ENCODE measurements around the gene CFAP100. TPM values are rescaled to one million over a fixed set of nuclear protein-coding genes. Genes with fewer than 3 reads are reported as not detected.

Gene CFAP100
- total and polyA plus RNA-seq, 9 of the 15 experiments (the other 6 are each of a cell fraction or from before 2014, with no cell fraction given) = not detected

DNA sequence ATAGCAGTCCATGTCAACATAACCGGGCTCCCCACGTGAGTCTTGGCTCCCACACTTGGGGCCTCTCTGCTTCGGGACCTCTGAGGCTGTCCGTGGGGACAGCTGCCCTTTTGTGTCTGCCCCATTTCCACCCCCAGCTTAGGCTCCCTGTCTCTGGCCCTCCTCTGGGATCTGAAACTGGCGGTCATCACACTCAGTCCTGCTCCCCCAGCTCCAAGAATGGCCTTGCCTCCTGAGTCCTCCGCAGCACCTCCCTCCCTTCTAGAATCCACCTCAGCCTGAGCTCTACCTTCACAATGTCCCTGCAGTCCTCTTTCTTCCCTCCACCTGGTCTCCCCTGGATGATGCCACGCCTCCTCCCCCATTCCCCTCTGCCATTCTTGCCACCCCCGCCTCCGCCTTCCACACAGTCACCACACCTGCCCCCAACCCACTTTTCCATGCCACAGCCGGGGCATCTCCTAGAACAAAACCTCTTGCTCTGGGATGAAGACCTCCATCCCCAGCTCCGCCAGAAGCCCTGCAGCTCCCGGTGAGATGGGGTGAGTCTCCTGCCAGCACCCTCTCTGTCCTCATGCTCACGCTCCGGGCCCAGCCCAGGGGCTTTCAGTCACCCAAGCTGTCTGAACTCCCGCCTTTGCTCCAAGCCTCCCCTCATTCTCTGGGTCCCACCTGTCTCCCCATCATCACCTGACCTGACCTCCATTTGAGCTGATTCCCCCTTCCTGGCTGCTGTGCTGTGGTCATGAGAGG is 88.0 kb downstream of the CFAP100 start:
- Histone ChIP-seq H3K27me3 (ENCODE audit: control insufficient read depth in 2 of 2, insufficient read depth in 2 of 2, low read length in 2 of 2) (peaks cover 0 to 16% of the 10 kb centered on the region in 2 experiments; a peak in 2 of 5 replicates), H3K4me3 (no peak overlapping the region), H3K9me3 (replicated peaks; ENCODE audit: control insufficient read depth, insufficient read depth, low read depth, low read length) (no peaks in the 10 kb centered on the region), H3K9me1 (ENCODE audit: control insufficient read depth, insufficient read depth, low read length) (no peaks in the 10 kb centered on the region), H4K20me1 (replicated peaks; ENCODE audit: control insufficient read depth, insufficient read depth, low read length) (no peaks in the 10 kb centered on the region), H3K9ac (ENCODE audit: insufficient read depth in 1 of 2, low read depth in 2 of 2, low read length in 2 of 2) (no peak overlapping the region), H2AFZ (ENCODE audit: low read depth, low read length) (no peak overlapping the region), H3K27ac (ENCODE audit: extremely low read depth, low read depth, low read length) (no peak overlapping the region), H3K4me1 (replicated peaks in 1 of 2; ENCODE audit: control insufficient read depth in 2 of 2, insufficient read depth in 2 of 2, low read length in 2 of 2) (no peaks in the 10 kb centered on the region; a peak in 2 of 5 replicates), H3K79me2 (ENCODE audit: control insufficient read depth, insufficient read depth, low read length) (no peaks in the 10 kb centered on the region), H3K4me2 (ENCODE audit: insufficient read depth, low read length) (no peak overlapping the region), H3K36me3 (ENCODE audit: control insufficient read depth, insufficient read depth, low read length) (no peaks in the 10 kb centered on the region)
- ChIA-PET POLR2A (no interaction called here), CTCF (ENCODE audit: low intra/inter-chr PET ratio) (no interaction called here)
- BruUV-seq (replicated peaks) = no TSS peak
- WGBS (ENCODE audit: insufficient coverage, low coverage, missing lambda C conversion rate) = 12% methylated on average over 10 of the region's 15 CpGs
- no peak for DNase-seq (ENCODE audit: extremely low read depth in 1 of 4, low spot score in 3 of 4)
- in situ Hi-C loops (cut with MboI) = no loop called here
- TF ChIP-seq KDM4B (IDR thresholded peaks at IDR 0.05; ENCODE audit: borderline replicate concordance in 2 of 2, low read depth in 1 of 2) (no peak), HCFC1 (IDR thresholded peaks at IDR 0.05; ENCODE audit: low read depth, low read length) (no peak), ZNF175 (CRISPR knock-in tag; IDR thresholded peaks at IDR 0.05; ENCODE audit: low read depth) (no peak), HDAC6 (IDR thresholded peaks at IDR 0.05; ENCODE audit: low read depth, low read length) (no peak), EP400 (IDR thresholded peaks at IDR 0.05) (no peak), TAF1 (IDR thresholded peaks at IDR 0.05; ENCODE audit: control insufficient read depth, extremely low read depth, insufficient read depth, low read length, severe bottlenecking) (no peak), ZNF146 (CRISPR knock-in tag; IDR thresholded peaks at IDR 0.05; ENCODE audit: unreplicated experiment) (no peak), ZSCAN32 (CRISPR knock-in tag; IDR thresholded peaks at IDR 0.05) (no peak), CEBPG (CRISPR knock-in tag; IDR thresholded peaks at IDR 0.05) (no peak), CEBPG (tag; conservative IDR thresholded peaks at IDR 0.05 in 1 of 2, IDR thresholded peaks at IDR 0.05 in 1 of 2) (no peak), POLR2AphosphoS5 (IDR thresholded peaks at IDR 0.05; ENCODE audit: control insufficient read depth, insufficient read depth, low read depth, low read length) (no peak), SP2 (IDR thresholded peaks at IDR 0.05; ENCODE audit: extremely low read depth, low read depth, low read length, poor library complexity, severe bottlenecking) (no peak), XRCC3 (IDR thresholded peaks at IDR 0.05) (no peak), MECOM (CRISPR knock-in tag; IDR thresholded peaks at IDR 0.05) (no peak), MEF2A (IDR thresholded peaks at IDR 0.05; ENCODE audit: control insufficient read depth, low read depth, low read length) (no peak), ZNF507 (tag; conservative IDR thresholded peaks at IDR 0.05) (no peak), KAT8 (IDR thresholded peaks at IDR 0.05; ENCODE audit: low read depth) (no peak)
- TF ChIP-seq, protein P1, sequence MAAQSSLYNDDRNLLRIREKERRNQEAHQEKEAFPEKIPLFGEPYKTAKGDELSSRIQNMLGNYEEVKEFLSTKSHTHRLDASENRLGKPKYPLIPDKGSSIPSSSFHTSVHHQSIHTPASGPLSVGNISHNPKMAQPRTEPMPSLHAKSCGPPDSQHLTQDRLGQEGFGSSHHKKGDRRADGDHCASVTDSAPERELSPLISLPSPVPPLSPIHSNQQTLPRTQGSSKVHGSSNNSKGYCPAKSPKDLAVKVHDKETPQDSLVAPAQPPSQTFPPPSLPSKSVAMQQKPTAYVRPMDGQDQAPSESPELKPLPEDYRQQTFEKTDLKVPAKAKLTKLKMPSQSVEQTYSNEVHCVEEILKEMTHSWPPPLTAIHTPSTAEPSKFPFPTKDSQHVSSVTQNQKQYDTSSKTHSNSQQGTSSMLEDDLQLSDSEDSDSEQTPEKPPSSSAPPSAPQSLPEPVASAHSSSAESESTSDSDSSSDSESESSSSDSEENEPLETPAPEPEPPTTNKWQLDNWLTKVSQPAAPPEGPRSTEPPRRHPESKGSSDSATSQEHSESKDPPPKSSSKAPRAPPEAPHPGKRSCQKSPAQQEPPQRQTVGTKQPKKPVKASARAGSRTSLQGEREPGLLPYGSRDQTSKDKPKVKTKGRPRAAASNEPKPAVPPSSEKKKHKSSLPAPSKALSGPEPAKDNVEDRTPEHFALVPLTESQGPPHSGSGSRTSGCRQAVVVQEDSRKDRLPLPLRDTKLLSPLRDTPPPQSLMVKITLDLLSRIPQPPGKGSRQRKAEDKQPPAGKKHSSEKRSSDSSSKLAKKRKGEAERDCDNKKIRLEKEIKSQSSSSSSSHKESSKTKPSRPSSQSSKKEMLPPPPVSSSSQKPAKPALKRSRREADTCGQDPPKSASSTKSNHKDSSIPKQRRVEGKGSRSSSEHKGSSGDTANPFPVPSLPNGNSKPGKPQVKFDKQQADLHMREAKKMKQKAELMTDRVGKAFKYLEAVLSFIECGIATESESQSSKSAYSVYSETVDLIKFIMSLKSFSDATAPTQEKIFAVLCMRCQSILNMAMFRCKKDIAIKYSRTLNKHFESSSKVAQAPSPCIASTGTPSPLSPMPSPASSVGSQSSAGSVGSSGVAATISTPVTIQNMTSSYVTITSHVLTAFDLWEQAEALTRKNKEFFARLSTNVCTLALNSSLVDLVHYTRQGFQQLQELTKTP (IDR thresholded peaks at IDR 0.05; ENCODE audit: low read depth in 1 of 2, partially characterized antibody in 2 of 2) = no peak
- FAIRE-seq = no peak
- intact Hi-C loops (cut with micrococcal nuclease) = no loop called here
- ATAC-seq = no peak; the same call in 2 of the 3 replicates

Data from K562 (cell line).